Loucy (cell line): ENCODE data around the gene ZNF236.

ENCODE experiments used
- H2AFZ ChIP-seq: fragments of 200-600 bp; sonication (generic); 2 replicates; pipeline ENCODE4 v1.6.0; 2016; ENCODE audit warnings: antibody characterized with exemption, mild to moderate bottlenecking, low read length, moderate library complexity
- H3F3A ChIP-seq: fragments of 200-600 bp; 2 replicates; pipeline ENCODE4 v1.6.0; 2016; ENCODE audit warnings: antibody characterized with exemption, low read depth, mild to moderate bottlenecking
- H3K27me3 ChIP-seq: fragments of 200-600 bp; sonication (generic); 2 replicates; pipeline ENCODE4 v1.6.1; 2014; ENCODE audit warnings: low read length, mild to moderate bottlenecking; ENCODE audit not compliant: insufficient read depth, poor library complexity, severe bottlenecking
- H3K36me3 ChIP-seq: fragments of 200-600 bp; sonication (generic); 2 replicates; pipeline ENCODE4 v1.6.1; 2016; ENCODE audit warnings: low read length; ENCODE audit not compliant: insufficient read depth
- H3K4me1 ChIP-seq: fragments of 200-600 bp; sonication (generic); 2 replicates; pipeline ENCODE4 v1.5.1; 2014; ENCODE audit warnings: low read length, mild to moderate bottlenecking; ENCODE audit not compliant: insufficient read depth, poor library complexity, severe bottlenecking
- H3K4me2 ChIP-seq: fragments of 200-600 bp; sonication (generic); 2 replicates; pipeline ENCODE4 v1.6.0; 2014; ENCODE audit warnings: antibody characterized with exemption, low read length, low read depth, mild to moderate bottlenecking; ENCODE audit not compliant: poor library complexity, severe bottlenecking
- H3K4me3 ChIP-seq: fragments of 200-600 bp; sonication (generic); 2 replicates; pipeline ENCODE4 v1.5.1; 2014; ENCODE audit warnings: low read length, mild to moderate bottlenecking, mixed read lengths; ENCODE audit not compliant: poor library complexity, severe bottlenecking
- H3K79me2 ChIP-seq: fragments of 200-600 bp; sonication (generic); 2 replicates; pipeline ENCODE4 v1.6.1; 2014; ENCODE audit warnings: low read length; ENCODE audit not compliant: insufficient read depth
- H3K9ac ChIP-seq: fragments of 200-600 bp; sonication (generic); 2 replicates; pipeline ENCODE4 v1.6.0; 2014; ENCODE audit warnings: mild to moderate bottlenecking, low read depth, low read length, moderate library complexity; ENCODE audit not compliant: poor library complexity, severe bottlenecking
- H3K9me2 ChIP-seq: fragments of 200-600 bp; sonication (generic); replicated peaks from 2 replicates; pipeline ENCODE4 v1.6.1; 2016; ENCODE audit warnings: low read depth, low read length, mixed read lengths
- H3K9me3 ChIP-seq: fragments of 200-600 bp; sonication (generic); 2 replicates; pipeline ENCODE4 v1.6.1; 2014; ENCODE audit warnings: mild to moderate bottlenecking, antibody characterized with exemption, low read length, low read depth; ENCODE audit not compliant: insufficient read depth
- H4K20me1 ChIP-seq: fragments of 200-600 bp; sonication (generic); 2 replicates; pipeline ENCODE4 v1.6.0; 2014; ENCODE audit warnings: antibody characterized with exemption, low read length, mild to moderate bottlenecking; ENCODE audit not compliant: insufficient read depth, poor library complexity, severe bottlenecking
- EZH2phosphoT487 ChIP-seq: fragments of 200-600 bp; IDR thresholded peaks from 2 replicates; pipeline ENCODE4 v1.6.1; 2018; ENCODE audit warnings: antibody characterized with exemption, mild to moderate bottlenecking, moderate library complexity, borderline replicate concordance
- TF ChIP-seq, protein P1 (sequence below): fragments of 200-600 bp; sonication (generic); conservative IDR thresholded peaks from 2 replicates; pipeline ENCODE4 v1.5.1; 2014; ENCODE audit warnings: mild to moderate bottlenecking, antibody characterized with exemption, low read length

The ZNF236 gene

DNA sequence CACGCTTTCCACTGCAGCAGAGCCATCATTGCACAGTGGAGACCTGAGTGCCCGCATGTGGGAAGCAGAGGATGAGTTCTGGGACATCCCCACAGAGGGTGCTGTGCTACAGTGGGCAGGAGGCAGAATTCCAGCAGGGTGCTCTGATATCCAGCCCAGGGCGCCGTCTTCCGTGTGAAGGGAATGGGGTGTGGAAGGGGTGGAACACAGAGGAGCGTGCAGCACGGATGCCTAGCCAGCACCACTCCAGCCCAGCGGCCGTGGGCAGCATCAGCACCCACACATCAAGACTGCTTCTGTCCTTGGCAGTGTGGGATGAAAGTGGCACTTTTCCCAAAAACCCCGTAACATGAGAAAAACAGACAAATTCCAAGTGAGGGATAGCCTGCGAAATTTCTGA, 134.3 kb downstream of the ZNF236 start:
- Histone ChIP-seq H3K79me2 (no peaks in the 10 kb centered on the region), H3K4me1 (peaks cover under 1% of the 10 kb centered on the region), H3F3A (no peaks in the 10 kb centered on the region), H2AFZ (no peak overlapping the region), H4K20me1 (no peaks in the 10 kb centered on the region), H3K4me2 (no peak overlapping the region), H3K36me3 (peaks cover 27% of the 10 kb centered on the region; the same call in 1 of the 2 replicates), H3K9ac (no peak overlapping the region), H3K27me3 (no peaks in the 10 kb centered on the region), H3K9me2 (no peaks in the 10 kb centered on the region), H3K9me3 (no peaks in the 10 kb centered on the region), H3K4me3 (no peak overlapping the region)
- TF ChIP-seq EZH2phosphoT487 = no peak
- TF ChIP-seq, protein P1, sequence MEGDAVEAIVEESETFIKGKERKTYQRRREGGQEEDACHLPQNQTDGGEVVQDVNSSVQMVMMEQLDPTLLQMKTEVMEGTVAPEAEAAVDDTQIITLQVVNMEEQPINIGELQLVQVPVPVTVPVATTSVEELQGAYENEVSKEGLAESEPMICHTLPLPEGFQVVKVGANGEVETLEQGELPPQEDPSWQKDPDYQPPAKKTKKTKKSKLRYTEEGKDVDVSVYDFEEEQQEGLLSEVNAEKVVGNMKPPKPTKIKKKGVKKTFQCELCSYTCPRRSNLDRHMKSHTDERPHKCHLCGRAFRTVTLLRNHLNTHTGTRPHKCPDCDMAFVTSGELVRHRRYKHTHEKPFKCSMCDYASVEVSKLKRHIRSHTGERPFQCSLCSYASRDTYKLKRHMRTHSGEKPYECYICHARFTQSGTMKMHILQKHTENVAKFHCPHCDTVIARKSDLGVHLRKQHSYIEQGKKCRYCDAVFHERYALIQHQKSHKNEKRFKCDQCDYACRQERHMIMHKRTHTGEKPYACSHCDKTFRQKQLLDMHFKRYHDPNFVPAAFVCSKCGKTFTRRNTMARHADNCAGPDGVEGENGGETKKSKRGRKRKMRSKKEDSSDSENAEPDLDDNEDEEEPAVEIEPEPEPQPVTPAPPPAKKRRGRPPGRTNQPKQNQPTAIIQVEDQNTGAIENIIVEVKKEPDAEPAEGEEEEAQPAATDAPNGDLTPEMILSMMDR = no peak

DNA sequence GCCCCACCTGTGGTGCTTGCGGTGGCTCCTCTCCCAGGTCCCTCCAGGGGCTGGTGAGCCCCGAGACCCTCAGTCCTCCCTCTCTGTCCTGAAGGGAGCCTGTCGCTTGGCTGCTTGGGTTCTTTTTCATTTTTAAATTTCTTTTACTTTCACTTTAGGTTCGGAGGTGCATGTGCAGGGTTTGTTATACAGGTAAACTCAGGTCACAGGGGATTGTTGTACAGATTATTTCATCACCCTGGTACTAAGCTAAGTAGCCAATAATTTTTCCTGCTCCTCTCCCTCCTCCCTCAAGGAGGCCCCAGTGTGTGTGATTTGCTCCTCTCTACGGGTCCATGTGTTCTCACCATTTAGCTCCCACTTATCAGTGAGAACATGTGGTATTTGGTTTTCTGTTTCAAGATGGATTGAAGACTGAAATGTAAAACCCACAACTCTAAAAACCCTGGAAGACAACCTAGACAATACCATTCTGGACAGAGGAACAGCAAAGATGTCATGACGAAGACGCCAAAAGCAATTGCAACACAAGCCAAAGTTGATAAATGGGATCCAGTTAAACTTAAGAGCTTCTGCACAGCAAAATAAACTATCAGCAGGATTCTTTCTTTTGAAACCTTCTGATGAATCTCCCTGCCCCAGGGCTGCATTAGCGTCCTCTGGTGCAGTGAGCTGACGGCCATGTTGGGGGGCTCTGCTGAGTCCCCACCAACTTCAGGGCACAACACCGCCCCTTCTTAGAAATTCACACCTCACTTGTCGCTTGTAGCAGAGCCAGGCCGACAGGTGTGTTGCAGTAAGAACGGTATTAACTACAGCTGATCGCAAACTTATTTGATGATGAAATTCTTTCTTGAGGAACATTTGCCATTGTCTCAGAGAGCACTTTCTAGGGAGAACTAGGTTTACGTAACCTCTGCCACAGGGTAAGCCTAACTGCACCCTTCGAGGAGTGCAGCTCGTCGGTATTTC, 135.3 kb downstream of the ZNF236 start:
- Histone ChIP-seq H3K36me3 (peaks cover 24% of the 10 kb centered on the region; the same call in 1 of the 2 replicates), H3K9ac (no peak overlapping the region), H3K4me2 (no peak overlapping the region), H3K9me2 (no peaks in the 10 kb centered on the region), H3K4me1 (no peaks in the 10 kb centered on the region), H3K27me3 (no peaks in the 10 kb centered on the region), H4K20me1 (no peaks in the 10 kb centered on the region), H3K4me3 (no peak overlapping the region), H3K79me2 (no peaks in the 10 kb centered on the region), H2AFZ (no peak overlapping the region), H3F3A (no peaks in the 10 kb centered on the region), H3K9me3 (no peaks in the 10 kb centered on the region)
- TF ChIP-seq, protein P1 = no peak
- no peak for TF ChIP-seq EZH2phosphoT487

DNA sequence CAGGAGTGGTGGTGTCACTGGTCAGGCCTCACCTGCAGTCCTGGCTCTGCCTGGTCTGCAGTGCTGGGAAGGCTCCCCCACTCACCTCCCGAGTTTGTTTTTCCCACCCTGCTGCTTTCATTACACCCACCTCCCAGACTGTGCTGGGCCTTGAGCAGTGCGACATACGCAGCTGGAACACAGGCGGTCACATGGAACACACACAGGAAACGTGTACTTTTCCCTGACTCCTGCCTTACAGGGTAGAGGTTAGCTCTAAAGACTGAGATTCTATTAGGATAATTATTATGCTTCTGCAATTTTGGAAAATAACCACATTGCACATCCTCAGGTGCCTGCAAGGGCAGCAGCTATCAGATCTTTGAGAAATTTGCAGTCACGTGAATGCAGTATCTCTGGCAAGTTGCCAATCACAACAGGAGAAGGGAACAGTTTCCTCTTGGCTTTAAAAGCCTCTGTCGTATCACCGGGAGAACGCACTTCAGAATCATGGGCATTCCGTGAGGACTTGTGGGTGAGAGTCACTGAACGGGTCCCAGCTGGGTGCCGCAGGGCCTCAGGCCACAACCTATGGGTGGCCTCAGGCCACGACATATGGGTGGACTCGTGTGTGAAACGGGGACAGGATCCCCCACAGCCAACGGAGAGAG, 136.5 kb downstream of the ZNF236 start:
- Histone ChIP-seq H3K36me3 (peaks cover 24% of the 10 kb centered on the region; the same call in 1 of the 2 replicates), H3F3A (no peaks in the 10 kb centered on the region), H4K20me1 (no peaks in the 10 kb centered on the region)

More for the DNA sequence above, 136.5 kb downstream of the ZNF236 start:
- Histone ChIP-seq H3K27me3 (no peaks in the 10 kb centered on the region), H2AFZ (no peak overlapping the region), H3K79me2 (no peaks in the 10 kb centered on the region), H3K9ac (no peak overlapping the region), H3K4me1 (no peaks in the 10 kb centered on the region), H3K9me3 (no peaks in the 10 kb centered on the region), H3K4me3 (no peak overlapping the region), H3K9me2 (no peaks in the 10 kb centered on the region), H3K4me2 (no peak overlapping the region)
- TF ChIP-seq, protein P1 = no peak
- no peak for TF ChIP-seq EZH2phosphoT487
